ENCODE results near the gene STX10. TPM values are rescaled to one million over a fixed set of nuclear protein-coding genes. Genes with fewer than 3 reads are reported as not detected.
"Not testable (repeated sequence)": the region's sequence is repeated elsewhere in the genome, so short reads cannot be mapped to it uniquely, and the experiment has no call there.

Gene STX10
- total RNA-seq, 1 experiment from 2014 or later = 43.6 TPM

DNA sequence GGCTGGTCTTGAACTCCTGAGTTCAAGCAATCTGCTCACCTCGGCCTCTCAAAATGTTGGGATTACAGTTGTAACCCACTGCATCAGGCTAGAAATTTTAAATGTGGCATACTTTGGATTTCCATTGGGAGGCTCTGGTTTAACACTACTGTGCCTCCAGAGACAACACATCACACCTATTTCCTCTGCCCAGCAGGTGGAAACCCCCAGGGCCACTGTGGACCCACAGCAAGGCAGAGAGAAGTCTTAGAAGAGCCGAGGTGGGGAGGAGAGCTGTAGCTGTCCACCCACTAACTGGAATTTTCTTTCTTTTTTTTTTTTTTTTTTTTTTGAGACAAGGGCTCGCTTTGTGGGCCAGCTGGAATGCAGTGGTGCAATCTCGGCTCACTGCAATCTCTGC, 39.4 kb upstream of the STX10 start:
- Histone ChIP-seq H3K27ac (ENCODE audit: low read length) (no peak overlapping the region), H3K4me1 (ENCODE audit: control insufficient read depth, insufficient read depth, low read length) (no peaks in the 10 kb centered on the region), H3K9me3 (ENCODE audit: control insufficient read depth, insufficient read depth, low read depth, low read length) (no peaks in the 10 kb centered on the region), H3K4me3 (ENCODE audit: low read depth in 2 of 2, low read length in 2 of 2) (no peak overlapping the region), H3K27me3 (ENCODE audit: control insufficient read depth, insufficient read depth, low read length) (no peaks in the 10 kb centered on the region), H3K36me3 (ENCODE audit: control insufficient read depth, insufficient read depth, low read length) (no peaks in the 10 kb centered on the region)
- ATAC-seq = no peak
- no peak for DNase-seq (ENCODE audit: low read depth, low spot score)
- ChIA-PET CTCF (interaction anchor here (0.5 kb wide), 1 partner anchor 179 kb away, joined by 3 read pairs; no protein-coding TSS in a partner anchor), POLR2A (no interaction called here)
- in situ Hi-C loops (cut with HindIII; ENCODE audit: low pct_unique_long_range_greater_than_20kb, low sequenced_read_pairs) (no loop called here), intact Hi-C loops (cut with micrococcal nuclease; ENCODE audit: unreplicated experiment) (no loop called here)
- no TSS peak for BruUV-seq (replicated peaks)
- TF ChIP-seq, protein P1, sequence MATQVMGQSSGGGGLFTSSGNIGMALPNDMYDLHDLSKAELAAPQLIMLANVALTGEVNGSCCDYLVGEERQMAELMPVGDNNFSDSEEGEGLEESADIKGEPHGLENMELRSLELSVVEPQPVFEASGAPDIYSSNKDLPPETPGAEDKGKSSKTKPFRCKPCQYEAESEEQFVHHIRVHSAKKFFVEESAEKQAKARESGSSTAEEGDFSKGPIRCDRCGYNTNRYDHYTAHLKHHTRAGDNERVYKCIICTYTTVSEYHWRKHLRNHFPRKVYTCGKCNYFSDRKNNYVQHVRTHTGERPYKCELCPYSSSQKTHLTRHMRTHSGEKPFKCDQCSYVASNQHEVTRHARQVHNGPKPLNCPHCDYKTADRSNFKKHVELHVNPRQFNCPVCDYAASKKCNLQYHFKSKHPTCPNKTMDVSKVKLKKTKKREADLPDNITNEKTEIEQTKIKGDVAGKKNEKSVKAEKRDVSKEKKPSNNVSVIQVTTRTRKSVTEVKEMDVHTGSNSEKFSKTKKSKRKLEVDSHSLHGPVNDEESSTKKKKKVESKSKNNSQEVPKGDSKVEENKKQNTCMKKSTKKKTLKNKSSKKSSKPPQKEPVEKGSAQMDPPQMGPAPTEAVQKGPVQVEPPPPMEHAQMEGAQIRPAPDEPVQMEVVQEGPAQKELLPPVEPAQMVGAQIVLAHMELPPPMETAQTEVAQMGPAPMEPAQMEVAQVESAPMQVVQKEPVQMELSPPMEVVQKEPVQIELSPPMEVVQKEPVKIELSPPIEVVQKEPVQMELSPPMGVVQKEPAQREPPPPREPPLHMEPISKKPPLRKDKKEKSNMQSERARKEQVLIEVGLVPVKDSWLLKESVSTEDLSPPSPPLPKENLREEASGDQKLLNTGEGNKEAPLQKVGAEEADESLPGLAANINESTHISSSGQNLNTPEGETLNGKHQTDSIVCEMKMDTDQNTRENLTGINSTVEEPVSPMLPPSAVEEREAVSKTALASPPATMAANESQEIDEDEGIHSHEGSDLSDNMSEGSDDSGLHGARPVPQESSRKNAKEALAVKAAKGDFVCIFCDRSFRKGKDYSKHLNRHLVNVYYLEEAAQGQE (IDR thresholded peaks at IDR 0.05; ENCODE audit: insufficient read depth in 1 of 2, low read depth in 2 of 2, low read length in 1 of 2) = no peak
- TF ChIP-seq, protein P2, sequence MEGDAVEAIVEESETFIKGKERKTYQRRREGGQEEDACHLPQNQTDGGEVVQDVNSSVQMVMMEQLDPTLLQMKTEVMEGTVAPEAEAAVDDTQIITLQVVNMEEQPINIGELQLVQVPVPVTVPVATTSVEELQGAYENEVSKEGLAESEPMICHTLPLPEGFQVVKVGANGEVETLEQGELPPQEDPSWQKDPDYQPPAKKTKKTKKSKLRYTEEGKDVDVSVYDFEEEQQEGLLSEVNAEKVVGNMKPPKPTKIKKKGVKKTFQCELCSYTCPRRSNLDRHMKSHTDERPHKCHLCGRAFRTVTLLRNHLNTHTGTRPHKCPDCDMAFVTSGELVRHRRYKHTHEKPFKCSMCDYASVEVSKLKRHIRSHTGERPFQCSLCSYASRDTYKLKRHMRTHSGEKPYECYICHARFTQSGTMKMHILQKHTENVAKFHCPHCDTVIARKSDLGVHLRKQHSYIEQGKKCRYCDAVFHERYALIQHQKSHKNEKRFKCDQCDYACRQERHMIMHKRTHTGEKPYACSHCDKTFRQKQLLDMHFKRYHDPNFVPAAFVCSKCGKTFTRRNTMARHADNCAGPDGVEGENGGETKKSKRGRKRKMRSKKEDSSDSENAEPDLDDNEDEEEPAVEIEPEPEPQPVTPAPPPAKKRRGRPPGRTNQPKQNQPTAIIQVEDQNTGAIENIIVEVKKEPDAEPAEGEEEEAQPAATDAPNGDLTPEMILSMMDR (IDR thresholded peaks at IDR 0.05) = no peak
- TF ChIP-seq POLR2AphosphoS5 (IDR thresholded peaks at IDR 0.05; ENCODE audit: low read depth, low read length) (no peak), SIN3A (IDR thresholded peaks at IDR 0.05; ENCODE audit: borderline replicate concordance, insufficient read depth, low read depth, low read length) (no peak), TCF7L2 (IDR thresholded peaks at IDR 0.05; ENCODE audit: low read depth, low read length) (no peak)

DNA sequence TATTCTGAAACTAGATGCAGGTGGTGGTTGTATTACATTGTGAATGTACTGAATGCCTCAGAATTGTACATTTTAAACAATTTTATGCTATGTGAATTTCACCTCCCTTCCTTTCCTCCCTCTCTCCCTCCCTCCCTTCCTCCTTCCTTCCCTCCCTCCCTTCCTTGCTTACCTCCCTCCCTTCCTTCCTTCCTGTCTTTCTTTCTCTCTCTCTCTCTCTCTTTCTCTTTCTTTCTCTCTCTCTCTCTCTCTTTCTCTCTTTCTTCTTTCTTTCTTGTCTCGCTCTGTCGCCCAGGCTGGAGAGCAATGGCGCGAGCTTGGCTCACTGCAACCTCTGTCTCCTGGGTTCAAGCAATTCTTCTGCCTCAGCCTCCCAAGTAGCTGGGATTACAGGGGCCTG, 37.2 kb upstream of the STX10 start:
- Histone ChIP-seq H3K27me3 (ENCODE audit: control insufficient read depth, insufficient read depth, low read length) (no peaks in the 10 kb centered on the region), H3K4me1 (ENCODE audit: control insufficient read depth, insufficient read depth, low read length) (no peaks in the 10 kb centered on the region), H3K4me3 (ENCODE audit: low read depth in 2 of 2, low read length in 2 of 2) (no peak overlapping the region), H3K36me3 (ENCODE audit: control insufficient read depth, insufficient read depth, low read length) (no peaks in the 10 kb centered on the region), H3K27ac (ENCODE audit: low read length) (no peak overlapping the region), H3K9me3 (ENCODE audit: control insufficient read depth, insufficient read depth, low read depth, low read length) (no peaks in the 10 kb centered on the region)
- DNase-seq (ENCODE audit: low read depth, low spot score) (no peak), ATAC-seq (no peak)
- TF ChIP-seq, protein P1 (IDR thresholded peaks at IDR 0.05; ENCODE audit: insufficient read depth in 1 of 2, low read depth in 2 of 2, low read length in 1 of 2) = no peak
- no peak for TF ChIP-seq SIN3A (IDR thresholded peaks at IDR 0.05; ENCODE audit: borderline replicate concordance, insufficient read depth, low read depth, low read length)
- TF ChIP-seq TCF7L2 (IDR thresholded peaks at IDR 0.05; ENCODE audit: low read depth, low read length) = no peak
- TF ChIP-seq POLR2AphosphoS5 (IDR thresholded peaks at IDR 0.05; ENCODE audit: low read depth, low read length) = no peak
- TF ChIP-seq, protein P2 (IDR thresholded peaks at IDR 0.05) = no peak
- intact Hi-C loops (cut with micrococcal nuclease; ENCODE audit: unreplicated experiment) = no loop called here
- POLR2A ChIA-PET = no interaction called here
- CTCF ChIA-PET = no interaction called here
- in situ Hi-C loops (cut with HindIII; ENCODE audit: low pct_unique_long_range_greater_than_20kb, low sequenced_read_pairs) = no loop called here
- BruUV-seq (replicated peaks) = no TSS peak

DNA sequence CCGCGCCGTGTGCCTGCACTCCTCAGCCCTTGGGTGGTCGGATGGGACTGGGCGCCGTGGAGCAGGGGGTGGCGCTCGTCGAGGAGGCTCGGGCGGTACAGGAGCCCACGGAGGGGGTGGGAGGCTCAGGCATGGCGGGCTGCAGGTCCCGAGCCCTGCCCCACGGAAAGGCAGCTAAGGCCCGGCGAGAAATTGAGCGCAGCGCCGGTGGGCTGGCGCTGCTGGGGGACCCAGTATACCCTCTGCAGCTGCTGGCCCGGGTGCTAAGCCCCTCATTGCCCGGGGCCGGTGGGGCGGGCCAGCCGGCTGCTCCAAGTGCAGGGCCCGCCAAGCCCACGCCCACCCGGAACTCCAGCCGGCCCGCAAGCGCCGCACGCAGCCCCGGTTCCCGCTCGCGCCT, 36.5 kb upstream of the STX10 start:
- BruUV-seq (replicated peaks); intact Hi-C loops (cut with micrococcal nuclease; ENCODE audit: unreplicated experiment); ATAC-seq: not testable (repeated sequence)

More for the DNA sequence above, 36.5 kb upstream of the STX10 start:
- H3K27ac ChIP-seq (ENCODE audit: low read length); CTCF ChIA-PET; DNase-seq (ENCODE audit: low read depth, low spot score); H3K9me3 ChIP-seq (ENCODE audit: control insufficient read depth, insufficient read depth, low read depth, low read length); H3K27me3 ChIP-seq (ENCODE audit: control insufficient read depth, insufficient read depth, low read length); H3K36me3 ChIP-seq (ENCODE audit: control insufficient read depth, insufficient read depth, low read length); H3K4me1 ChIP-seq (ENCODE audit: control insufficient read depth, insufficient read depth, low read length); H3K4me3 ChIP-seq (ENCODE audit: low read depth in 2 of 2, low read length in 2 of 2); in situ Hi-C loops (cut with HindIII; ENCODE audit: low pct_unique_long_range_greater_than_20kb, low sequenced_read_pairs); POLR2A ChIA-PET: not testable (repeated sequence)

Measured in Panc1 (cell line).